ENCODE data around the gene LSM6. TPM values are rescaled to one million over a fixed set of nuclear protein-coding genes. Genes with fewer than 3 reads are reported as not detected.

LSM6 gene
- polyA plus RNA-seq, 3 donors = 41.1 to 89.7 (median 66.2) TPM

DNA sequence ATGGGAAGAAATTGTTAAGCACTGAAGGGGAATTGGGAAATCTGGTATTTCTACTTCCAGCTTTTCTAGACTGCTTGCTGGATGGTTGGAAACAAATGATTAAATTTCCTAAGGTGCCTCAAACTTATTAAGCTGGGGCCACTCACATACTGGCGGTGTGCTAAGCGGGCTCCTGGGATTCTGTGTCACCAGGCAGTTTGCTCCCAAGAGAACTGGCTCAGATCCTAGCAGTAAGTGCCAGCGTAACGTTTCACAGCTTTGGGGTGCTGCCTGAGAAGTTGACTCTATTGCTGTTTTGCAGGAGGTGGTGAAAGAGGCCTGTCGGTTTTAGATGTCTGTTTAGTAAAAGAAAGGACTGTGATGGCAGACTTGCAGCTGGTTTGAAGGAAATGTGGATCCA lies 31.9 kb downstream of the LSM6 start:
- H3K9me3 ChIP-seq (replicated peaks in 1 of 2; ENCODE audit: control insufficient read depth in 1 of 2, insufficient read depth in 1 of 2, low read length in 2 of 2) = no peaks in the 10 kb centered on the region
- WGBS (ENCODE audit: insufficient coverage) = 86% methylated on average over 5 of the region's 5 CpGs
- Mint-ChIP-seq H3K27ac (no peak overlapping the region), H3K4me3 (no peak overlapping the region), H3K36me3 (peaks cover 0 to 3% of the 10 kb centered on the region in 2 donors), H3K9me3 (peaks cover 0 to 6% (median 1%) of the 10 kb centered on the region in 7 donors), H3K27me3 (ENCODE audit: low read depth in 3 of 3) (peaks cover 1 to 11% (median 2%) of the 10 kb centered on the region in 3 donors), H3K4me1 (no peaks in the 10 kb centered on the region)
- H4K20me1 ChIP-seq (ENCODE audit: insufficient read depth, low read length) = no peaks in the 10 kb centered on the region
- H3K27ac ChIP-seq (ENCODE audit: low read depth in 1 of 2, low read length in 2 of 2) = no peak overlapping the region
- H3K4me1 ChIP-seq (ENCODE audit: control insufficient read depth in 1 of 2, insufficient read depth in 2 of 2, low read length in 2 of 2) = no peaks in the 10 kb centered on the region
- H3K9ac ChIP-seq (ENCODE audit: insufficient read depth, low read length, poor library complexity, severe bottlenecking) = no peak overlapping the region
- intact Hi-C loops (cut with micrococcal nuclease) = no loop called here
- TF ChIP-seq, protein P1, sequence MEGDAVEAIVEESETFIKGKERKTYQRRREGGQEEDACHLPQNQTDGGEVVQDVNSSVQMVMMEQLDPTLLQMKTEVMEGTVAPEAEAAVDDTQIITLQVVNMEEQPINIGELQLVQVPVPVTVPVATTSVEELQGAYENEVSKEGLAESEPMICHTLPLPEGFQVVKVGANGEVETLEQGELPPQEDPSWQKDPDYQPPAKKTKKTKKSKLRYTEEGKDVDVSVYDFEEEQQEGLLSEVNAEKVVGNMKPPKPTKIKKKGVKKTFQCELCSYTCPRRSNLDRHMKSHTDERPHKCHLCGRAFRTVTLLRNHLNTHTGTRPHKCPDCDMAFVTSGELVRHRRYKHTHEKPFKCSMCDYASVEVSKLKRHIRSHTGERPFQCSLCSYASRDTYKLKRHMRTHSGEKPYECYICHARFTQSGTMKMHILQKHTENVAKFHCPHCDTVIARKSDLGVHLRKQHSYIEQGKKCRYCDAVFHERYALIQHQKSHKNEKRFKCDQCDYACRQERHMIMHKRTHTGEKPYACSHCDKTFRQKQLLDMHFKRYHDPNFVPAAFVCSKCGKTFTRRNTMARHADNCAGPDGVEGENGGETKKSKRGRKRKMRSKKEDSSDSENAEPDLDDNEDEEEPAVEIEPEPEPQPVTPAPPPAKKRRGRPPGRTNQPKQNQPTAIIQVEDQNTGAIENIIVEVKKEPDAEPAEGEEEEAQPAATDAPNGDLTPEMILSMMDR (IDR thresholded peaks at IDR 0.05) = no peak
- no peaks in the 10 kb centered on the region for H3K36me3 ChIP-seq (replicated peaks in 1 of 2; ENCODE audit: control insufficient read depth in 1 of 2, insufficient read depth in 2 of 2, low read length in 2 of 2)
- no peak overlapping the region for H3K4me2 ChIP-seq (replicated peaks; ENCODE audit: extremely low read depth, low read length, poor library complexity, severe bottlenecking)
- H3K79me2 ChIP-seq (ENCODE audit: insufficient read depth, low read length) = no peaks in the 10 kb centered on the region
- no peak overlapping the region for H2AFZ ChIP-seq (ENCODE audit: insufficient read depth, low read depth, low read length, poor library complexity, severe bottlenecking)
- H3K4me3 ChIP-seq (replicated peaks in 1 of 3; ENCODE audit: low read depth in 2 of 3, low read length in 3 of 3) = no peak overlapping the region
- DNase-seq = no peak
- H3K27me3 ChIP-seq (ENCODE audit: control insufficient read depth in 2 of 2, insufficient read depth in 2 of 2, low read length in 2 of 2) = no peaks in the 10 kb centered on the region

DNA sequence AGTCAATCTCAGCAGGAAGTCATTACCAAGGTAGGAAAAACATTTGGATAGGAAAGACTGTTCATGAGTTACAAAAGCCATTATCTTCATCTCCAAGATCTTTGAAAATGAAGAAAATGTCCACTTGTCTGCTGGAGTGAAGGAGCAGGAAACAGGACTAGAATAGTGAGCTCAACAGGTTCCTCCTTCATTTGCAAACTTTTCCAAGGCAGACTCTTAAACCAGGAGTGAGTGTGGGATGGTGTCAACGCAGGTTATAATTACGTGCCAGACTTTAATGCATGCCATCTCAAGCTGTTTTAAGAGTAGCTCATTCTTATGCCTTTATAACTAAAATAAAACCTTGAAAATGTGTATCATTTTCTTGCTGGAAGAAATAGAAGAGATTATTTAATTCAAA lies 35.4 kb downstream of the LSM6 start:
- WGBS (ENCODE audit: insufficient coverage) = no CpG with 5 or more reads among the region's 2 CpGs
- H3K27ac ChIP-seq (ENCODE audit: low read depth in 1 of 2, low read length in 2 of 2) = no peak overlapping the region
- intact Hi-C loops (cut with micrococcal nuclease) = no loop called here
- no peak overlapping the region for H3K4me3 ChIP-seq (replicated peaks in 1 of 3; ENCODE audit: low read depth in 2 of 3, low read length in 3 of 3)
- no peak overlapping the region for H3K9ac ChIP-seq (ENCODE audit: insufficient read depth, low read length, poor library complexity, severe bottlenecking)
- Mint-ChIP-seq H3K4me3 (no peak overlapping the region), H3K4me1 (no peaks in the 10 kb centered on the region), H3K36me3 (no peaks in the 10 kb centered on the region), H3K27me3 (ENCODE audit: low read depth in 3 of 3) (peaks cover 2 to 16% (median 8%) of the 10 kb centered on the region in 3 donors), H3K27ac (no peak overlapping the region), H3K9me3 (peaks cover 0 to 2% (median 0%) of the 10 kb centered on the region in 7 donors)
- no peaks in the 10 kb centered on the region for H4K20me1 ChIP-seq (ENCODE audit: insufficient read depth, low read length)
- no peaks in the 10 kb centered on the region for H3K27me3 ChIP-seq (ENCODE audit: control insufficient read depth in 2 of 2, insufficient read depth in 2 of 2, low read length in 2 of 2)
- H3K36me3 ChIP-seq (replicated peaks in 1 of 2; ENCODE audit: control insufficient read depth in 1 of 2, insufficient read depth in 2 of 2, low read length in 2 of 2) = no peaks in the 10 kb centered on the region
- H2AFZ ChIP-seq (ENCODE audit: insufficient read depth, low read depth, low read length, poor library complexity, severe bottlenecking) = no peak overlapping the region
- no peaks in the 10 kb centered on the region for H3K4me1 ChIP-seq (ENCODE audit: control insufficient read depth in 1 of 2, insufficient read depth in 2 of 2, low read length in 2 of 2)
- TF ChIP-seq, protein P1 (IDR thresholded peaks at IDR 0.05) = no peak
- H3K9me3 ChIP-seq (replicated peaks in 1 of 2; ENCODE audit: control insufficient read depth in 1 of 2, insufficient read depth in 1 of 2, low read length in 2 of 2) = no peaks in the 10 kb centered on the region
- no peak overlapping the region for H3K4me2 ChIP-seq (replicated peaks; ENCODE audit: extremely low read depth, low read length, poor library complexity, severe bottlenecking)
- no peaks in the 10 kb centered on the region for H3K79me2 ChIP-seq (ENCODE audit: insufficient read depth, low read length)
- DNase-seq = no peak

Measured in CD14-positive monocyte (primary cell).